Transverse colon (tissue), 4 donors: ENCODE measurements around the gene TMEM30B.

Source experiments
- POLR2AphosphoS5 ChIP-seq, 3 donors: sonication (generic); formaldehyde crosslinking; IDR thresholded peaks; one replicate each; pipeline ENCODE4 v1.6.1; 2016; ENCODE audit warnings: antibody characterized with exemption in 3 of 3
- TF ChIP-seq, protein P1 (sequence below), 5 experiments: fragments of 200-600 bp in 3 of 5; fragments of 450-650 bp in 2 of 5; sonication (generic) in 3 of 5; IDR thresholded peaks; 1 replicate in 2 of 5; 2 replicates in 3 of 5; pipeline ENCODE4 v1.5.1; 2016 to 2017; ENCODE audit warnings: antibody characterized with exemption in 5 of 5, inconsistent platforms in 3 of 5, mild to moderate bottlenecking in 2 of 5, moderate library complexity in 1 of 5

DNA sequence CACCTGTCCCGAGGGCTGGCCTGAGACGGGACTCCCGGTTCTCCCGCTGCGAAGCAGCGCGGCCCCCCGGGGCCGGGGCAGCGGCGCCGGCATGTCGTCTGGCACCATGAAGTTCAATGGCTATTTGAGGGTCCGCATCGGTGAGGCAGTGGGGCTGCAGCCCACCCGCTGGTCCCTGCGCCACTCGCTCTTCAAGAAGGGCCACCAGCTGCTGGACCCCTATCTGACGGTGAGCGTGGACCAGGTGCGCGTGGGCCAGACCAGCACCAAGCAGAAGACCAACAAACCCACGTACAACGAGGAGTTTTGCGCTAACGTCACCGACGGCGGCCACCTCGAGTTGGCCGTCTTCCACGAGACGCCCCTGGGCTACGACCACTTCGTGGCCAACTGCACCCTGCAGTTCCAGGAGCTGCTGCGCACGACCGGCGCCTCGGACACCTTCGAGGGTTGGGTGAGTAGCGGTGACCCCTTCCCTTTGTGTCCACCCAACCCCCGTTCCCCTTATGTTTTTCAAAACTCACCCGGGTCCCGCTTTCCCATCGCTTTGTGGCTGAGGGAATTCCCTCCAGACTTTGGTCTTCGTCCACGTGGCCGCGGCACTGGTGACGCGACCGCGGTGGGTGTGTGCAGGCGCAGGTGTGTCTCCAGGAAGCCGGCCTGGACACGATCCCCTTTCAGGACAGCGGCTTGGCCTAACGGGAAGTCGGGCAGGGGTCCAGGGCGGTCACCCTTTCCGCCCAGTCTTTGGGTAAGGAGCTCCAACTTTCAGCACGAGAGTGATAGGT lies 41.1 kb upstream of the TMEM30B start:
- TF ChIP-seq POLR2AphosphoS5 (IDR thresholded peaks at IDR 0.05): peak in 1 of 3 donors; percentile 40
- TF ChIP-seq, protein P1, sequence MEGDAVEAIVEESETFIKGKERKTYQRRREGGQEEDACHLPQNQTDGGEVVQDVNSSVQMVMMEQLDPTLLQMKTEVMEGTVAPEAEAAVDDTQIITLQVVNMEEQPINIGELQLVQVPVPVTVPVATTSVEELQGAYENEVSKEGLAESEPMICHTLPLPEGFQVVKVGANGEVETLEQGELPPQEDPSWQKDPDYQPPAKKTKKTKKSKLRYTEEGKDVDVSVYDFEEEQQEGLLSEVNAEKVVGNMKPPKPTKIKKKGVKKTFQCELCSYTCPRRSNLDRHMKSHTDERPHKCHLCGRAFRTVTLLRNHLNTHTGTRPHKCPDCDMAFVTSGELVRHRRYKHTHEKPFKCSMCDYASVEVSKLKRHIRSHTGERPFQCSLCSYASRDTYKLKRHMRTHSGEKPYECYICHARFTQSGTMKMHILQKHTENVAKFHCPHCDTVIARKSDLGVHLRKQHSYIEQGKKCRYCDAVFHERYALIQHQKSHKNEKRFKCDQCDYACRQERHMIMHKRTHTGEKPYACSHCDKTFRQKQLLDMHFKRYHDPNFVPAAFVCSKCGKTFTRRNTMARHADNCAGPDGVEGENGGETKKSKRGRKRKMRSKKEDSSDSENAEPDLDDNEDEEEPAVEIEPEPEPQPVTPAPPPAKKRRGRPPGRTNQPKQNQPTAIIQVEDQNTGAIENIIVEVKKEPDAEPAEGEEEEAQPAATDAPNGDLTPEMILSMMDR (IDR thresholded peaks at IDR 0.05): no peak
